Activated naive CD4-positive, alpha-beta T cell treated with Interleukin-2 at 50 U/mL for 16 hours (primary cell): ENCODE measurements around the gene CARD11.

Source experiments
- DNase-seq: peaks from one replicate; pipeline ENCODE4 v3.0.0-alpha.2; 2020

Gene CARD11

GRCh38 chr7:2979951-2980350 is 63.7 kb downstream of the CARD11 start:
- no peak for DNase-seq

GRCh38 chr7:2979201-2979631 is 64.5 kb downstream of the CARD11 start:
- no peak for DNase-seq

- DNase-seq, result peak; percentile 85
These were observed 65.3 kb downstream of the CARD11 start for GRCh38 chr7:2978408-2978807.

GRCh38 chr7:2975821-2976371 is 67.8 kb downstream of the CARD11 start:
- DNase-seq, result no peak

GRCh38 chr7:2974093-2974819 is 69.4 kb downstream of the CARD11 start:
- no peak for DNase-seq

- DNase-seq, result no peak
These were observed 70.9 kb downstream of the CARD11 start for GRCh38 chr7:2972835-2973161.

- DNase-seq, result no peak
These were observed 71.5 kb downstream of the CARD11 start for GRCh38 chr7:2971914-2972834.

- DNase-seq, result no peak
These were observed 72.8 kb downstream of the CARD11 start for GRCh38 chr7:2970861-2971260.

- no peak for DNase-seq
These were observed 73.4 kb downstream of the CARD11 start for GRCh38 chr7:2970307-2970664.

GRCh38 chr7:2969398-2970306 is 74.0 kb downstream of the CARD11 start:
- no peak for DNase-seq

- DNase-seq, result no peak
These were observed 74.9 kb downstream of the CARD11 start for GRCh38 chr7:2968616-2969397.

- DNase-seq, result no peak
These were observed 75.5 kb downstream of the CARD11 start for GRCh38 chr7:2968176-2968575.

GRCh38 chr7:2967705-2968104 is 76.0 kb downstream of the CARD11 start:
- no peak for DNase-seq

GRCh38 chr7:2967253-2967652 is 76.4 kb downstream of the CARD11 start:
- no peak for DNase-seq

GRCh38 chr7:2966466-2967078 is 77.1 kb downstream of the CARD11 start:
- DNase-seq, result no peak

GRCh38 chr7:2965745-2966270 is 77.9 kb downstream of the CARD11 start:
- no peak for DNase-seq

GRCh38 chr7:2965301-2965700 is 78.4 kb downstream of the CARD11 start:
- no peak for DNase-seq

GRCh38 chr7:2964208-2964607 is 79.5 kb downstream of the CARD11 start:
- DNase-seq, result no peak

- no peak for DNase-seq
These were observed 80.8 kb downstream of the CARD11 start for GRCh38 chr7:2962865-2963264.

- no peak for DNase-seq
These were observed 83.7 kb downstream of the CARD11 start for GRCh38 chr7:2959828-2960599.
